IPS-20b (cell line): ENCODE data around the gene ZNF423.

Experiments
- H3K27ac ChIP-seq: one replicate; pipeline ENCODE4 v1.5.1; 2013; ENCODE audit warnings: low read length
- H3K27me3 ChIP-seq: 2 replicates; pipeline ENCODE4 v1.6.1; 2013; ENCODE audit warnings: mild to moderate bottlenecking, low read length, inconsistent platforms; ENCODE audit not compliant: insufficient read depth
- H3K36me3 ChIP-seq: 2 replicates; pipeline ENCODE4 v1.6.1; 2013; ENCODE audit warnings: low read depth, mild to moderate bottlenecking, inconsistent platforms, low read length, moderate library complexity; ENCODE audit not compliant: insufficient read depth
- H3K4me1 ChIP-seq: 2 replicates; pipeline ENCODE4 v1.6.1; 2013; ENCODE audit warnings: mild to moderate bottlenecking, control low read depth, inconsistent platforms, low read length, moderate library complexity; ENCODE audit not compliant: insufficient read depth
- H3K4me3 ChIP-seq: 2 replicates; pipeline ENCODE4 v1.5.1; 2013; ENCODE audit warnings: mild to moderate bottlenecking, low read length, inconsistent platforms
- H3K9ac ChIP-seq: 2 replicates; pipeline ENCODE4 v1.6.1; 2013; ENCODE audit warnings: low read depth, mild to moderate bottlenecking, inconsistent platforms, low read length, moderate library complexity
- H3K9me3 ChIP-seq: 2 replicates; pipeline ENCODE4 v1.6.1; 2013; ENCODE audit warnings: mild to moderate bottlenecking, low read depth, low read length, inconsistent platforms; ENCODE audit not compliant: insufficient read depth

Gene ZNF423

GRCh38 chr16:49816875-49817274 is 39.0 kb downstream of the ZNF423 start:
- peaks cover 21% of the 10 kb centered on the region for H3K4me1 ChIP-seq
- H3K27ac ChIP-seq = no peak overlapping the region
- no peak overlapping the region for H3K9ac ChIP-seq
- no peaks in the 10 kb centered on the region for H3K27me3 ChIP-seq
- peaks cover 10% of the 10 kb centered on the region; the same call in 1 of the 2 replicates for H3K36me3 ChIP-seq
- no peak overlapping the region for H3K4me3 ChIP-seq
- no peaks in the 10 kb centered on the region for H3K9me3 ChIP-seq

DNA sequence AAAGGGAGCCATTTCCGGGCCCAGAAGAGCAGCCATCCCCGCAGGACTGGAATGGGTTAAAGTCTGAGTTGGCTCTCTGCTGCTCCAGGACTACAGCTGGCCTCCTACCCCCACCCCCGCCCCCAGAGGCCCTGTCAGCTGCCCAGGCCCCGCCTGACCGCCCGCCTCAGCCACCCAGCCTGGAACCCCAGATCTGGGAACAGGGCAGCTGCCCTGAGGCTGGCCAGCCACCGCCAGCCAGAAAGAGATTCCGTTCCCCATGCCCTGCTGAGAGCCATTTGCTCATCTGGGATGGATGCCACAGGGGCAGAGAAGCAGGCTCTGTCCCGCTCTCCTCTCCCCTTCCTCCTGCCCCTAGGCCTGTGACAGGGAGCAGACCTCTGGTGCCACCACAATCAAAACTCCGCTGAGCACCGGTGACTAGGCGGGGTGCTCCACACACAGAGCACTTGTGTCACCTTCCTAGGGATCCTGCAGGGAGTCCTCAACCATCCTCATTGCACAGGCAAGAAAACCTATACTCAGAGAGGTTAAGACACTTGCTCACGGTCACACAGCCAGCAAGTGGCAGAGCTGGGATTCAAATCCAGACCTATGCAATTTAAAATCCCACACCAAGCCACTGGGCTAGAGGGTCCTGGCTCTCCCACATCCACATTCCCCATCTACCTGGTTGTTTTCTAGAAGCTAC is 44.1 kb downstream of the ZNF423 start:
- Histone ChIP-seq H3K9me3 (no peaks in the 10 kb centered on the region), H3K4me3 (no peak overlapping the region), H3K27me3 (no peaks in the 10 kb centered on the region), H3K27ac (no peak overlapping the region), H3K4me1 (peaks cover 13% of the 10 kb centered on the region), H3K9ac (no peak overlapping the region), H3K36me3 (no peaks in the 10 kb centered on the region)

- H3K9ac ChIP-seq = no peak overlapping the region
- no peaks in the 10 kb centered on the region for H3K9me3 ChIP-seq
- no peak overlapping the region for H3K27ac ChIP-seq
- H3K36me3 ChIP-seq = no peaks in the 10 kb centered on the region
- H3K4me1 ChIP-seq = peaks cover 13% of the 10 kb centered on the region
- H3K4me3 ChIP-seq = no peak overlapping the region
- H3K27me3 ChIP-seq = no peaks in the 10 kb centered on the region
These were observed 45.1 kb downstream of the ZNF423 start for GRCh38 chr16:49810831-49811230.

- no peak overlapping the region for H3K4me3 ChIP-seq
- H3K9ac ChIP-seq = no peak overlapping the region
- no peaks in the 10 kb centered on the region for H3K9me3 ChIP-seq
- H3K36me3 ChIP-seq = no peaks in the 10 kb centered on the region
- H3K27ac ChIP-seq = no peak overlapping the region
- H3K4me1 ChIP-seq = peaks cover 13% of the 10 kb centered on the region
- H3K27me3 ChIP-seq = no peaks in the 10 kb centered on the region
These were observed 46.4 kb downstream of the ZNF423 start for GRCh38 chr16:49809561-49809960.

- Histone ChIP-seq H3K27me3 (no peaks in the 10 kb centered on the region), H3K9ac (no peak overlapping the region), H3K9me3 (no peaks in the 10 kb centered on the region), H3K4me3 (no peak overlapping the region), H3K36me3 (no peaks in the 10 kb centered on the region), H3K4me1 (peaks cover 13% of the 10 kb centered on the region), H3K27ac (no peak overlapping the region)
These were observed 46.9 kb downstream of the ZNF423 start for GRCh38 chr16:49809062-49809461.

GRCh38 chr16:49806446-49806845 is 49.5 kb downstream of the ZNF423 start:
- Histone ChIP-seq H3K4me1 (no peaks in the 10 kb centered on the region; the same call in 1 of the 2 replicates), H3K27ac (no peak overlapping the region), H3K4me3 (no peak overlapping the region), H3K27me3 (no peaks in the 10 kb centered on the region), H3K36me3 (no peaks in the 10 kb centered on the region), H3K9me3 (no peaks in the 10 kb centered on the region), H3K9ac (no peak overlapping the region)

GRCh38 chr16:49801290-49801689 is 54.6 kb downstream of the ZNF423 start:
- Histone ChIP-seq H3K9me3 (no peaks in the 10 kb centered on the region), H3K4me3 (no peak overlapping the region), H3K36me3 (no peaks in the 10 kb centered on the region), H3K4me1 (peaks cover 7% of the 10 kb centered on the region), H3K27me3 (no peaks in the 10 kb centered on the region), H3K9ac (no peak overlapping the region), H3K27ac (no peak overlapping the region)

DNA sequence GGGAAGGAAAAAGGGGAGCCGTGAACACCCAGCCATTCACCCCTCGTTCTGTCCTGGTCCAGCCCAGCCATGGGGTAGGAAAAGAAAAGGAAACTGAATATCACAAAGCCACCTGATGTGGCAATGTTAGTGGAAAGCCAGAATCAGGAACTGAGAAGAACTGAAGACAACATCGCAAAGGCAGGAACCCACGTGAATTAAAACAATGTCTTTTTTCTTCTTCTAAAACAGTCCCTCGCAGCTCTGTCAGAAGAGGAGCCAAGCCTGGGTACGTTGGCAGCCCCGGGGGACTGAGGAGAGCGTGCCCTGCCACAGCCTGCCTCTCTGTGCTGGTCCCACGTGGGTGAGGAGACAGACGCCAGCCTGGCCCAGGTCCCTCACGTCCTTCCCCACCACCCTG is 55.0 kb downstream of the ZNF423 start:
- H3K9ac ChIP-seq = no peak overlapping the region
- H3K27me3 ChIP-seq = no peaks in the 10 kb centered on the region
- H3K4me1 ChIP-seq = peaks cover 7% of the 10 kb centered on the region
- no peak overlapping the region for H3K27ac ChIP-seq
- H3K36me3 ChIP-seq = no peaks in the 10 kb centered on the region
- no peak overlapping the region for H3K4me3 ChIP-seq
- no peaks in the 10 kb centered on the region for H3K9me3 ChIP-seq

GRCh38 chr16:49800441-49800840 is 55.5 kb downstream of the ZNF423 start:
- Histone ChIP-seq H3K36me3 (no peaks in the 10 kb centered on the region), H3K27ac (no peak overlapping the region), H3K9me3 (no peaks in the 10 kb centered on the region), H3K27me3 (no peaks in the 10 kb centered on the region), H3K9ac (no peak overlapping the region), H3K4me3 (no peak overlapping the region), H3K4me1 (peaks cover 8% of the 10 kb centered on the region)

DNA sequence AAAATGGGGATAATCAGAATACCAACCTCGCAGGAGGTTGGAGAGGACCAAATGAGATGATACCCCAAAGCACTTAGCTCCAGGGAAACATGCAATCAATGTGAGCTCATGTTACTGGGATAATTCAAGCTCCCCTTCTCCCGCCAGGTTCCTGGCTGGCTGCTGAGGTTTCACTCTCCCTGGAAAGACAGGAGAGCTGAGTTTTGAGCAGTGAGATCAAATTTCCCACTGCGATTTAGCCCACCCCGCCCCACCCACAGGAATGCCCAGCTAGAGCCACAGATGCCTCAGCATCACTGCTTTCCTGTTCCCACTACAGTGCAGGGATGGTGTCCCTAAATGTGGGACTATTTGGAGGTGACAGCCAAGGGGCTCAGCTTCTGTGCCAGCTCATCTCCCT is 56.7 kb downstream of the ZNF423 start:
- Histone ChIP-seq H3K9ac (peak overlapping the region; percentile 12; the same call in 1 of the 2 replicates), H3K27me3 (no peaks in the 10 kb centered on the region), H3K4me1 (peaks cover 11% of the 10 kb centered on the region), H3K4me3 (no peak overlapping the region), H3K36me3 (no peaks in the 10 kb centered on the region), H3K27ac (no peak overlapping the region), H3K9me3 (no peaks in the 10 kb centered on the region)

DNA sequence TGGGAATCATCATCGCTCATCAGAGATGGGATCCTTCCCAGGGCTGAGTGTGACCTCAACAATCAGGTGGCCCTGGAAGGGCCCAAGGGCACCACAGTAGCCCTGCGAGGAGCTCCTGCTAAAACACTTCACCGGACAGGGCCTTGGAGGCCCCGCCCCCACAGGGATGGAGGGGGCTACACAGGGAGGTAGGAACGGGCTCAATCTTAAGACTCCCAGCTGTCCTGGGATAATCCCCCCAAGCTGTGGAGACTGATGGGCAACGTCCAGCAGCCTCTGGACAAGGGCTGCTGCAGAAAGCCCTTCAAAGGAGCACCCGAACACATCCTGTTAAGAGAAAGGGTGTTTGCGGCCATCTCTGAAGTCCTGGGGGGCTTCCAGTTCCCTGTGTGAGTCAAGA is 60.4 kb downstream of the ZNF423 start:
- no peaks in the 10 kb centered on the region for H3K9me3 ChIP-seq

DNA sequence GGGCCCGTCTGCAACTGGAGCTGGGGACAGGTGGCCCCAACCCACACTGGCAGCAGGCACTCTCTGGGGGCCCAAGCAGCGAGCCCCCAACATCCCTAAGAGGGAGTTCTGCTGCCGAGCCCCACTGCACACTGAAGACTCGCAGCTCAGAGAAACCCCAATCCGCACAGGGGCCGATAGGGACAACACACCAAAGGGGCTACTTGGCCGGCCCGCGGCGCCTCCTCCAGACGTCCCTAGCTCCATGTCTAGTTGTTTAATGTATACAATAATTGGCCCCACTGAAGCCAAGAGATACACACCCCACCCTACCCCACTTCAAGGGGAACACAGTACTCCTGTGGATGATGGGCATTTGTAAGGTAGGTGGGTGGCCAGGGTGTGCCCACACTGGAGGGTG is 62.7 kb downstream of the ZNF423 start:
- Histone ChIP-seq H3K27ac (no peak overlapping the region), H3K9ac (no peak overlapping the region), H3K4me1 (peaks cover 8% of the 10 kb centered on the region; the same call in 1 of the 2 replicates), H3K4me3 (no peak overlapping the region), H3K36me3 (0 out of 2 replicates have a peak, but pooled peaks cover 5% of the 10 kb centered on the region), H3K27me3 (no peaks in the 10 kb centered on the region), H3K9me3 (no peaks in the 10 kb centered on the region)

More for the DNA sequence above, 60.4 kb downstream of the ZNF423 start:
- Histone ChIP-seq H3K9ac (no peak overlapping the region), H3K4me3 (no peak overlapping the region), H3K27ac (no peak overlapping the region), H3K27me3 (no peaks in the 10 kb centered on the region), H3K36me3 (no peaks in the 10 kb centered on the region), H3K4me1 (peaks cover 11% of the 10 kb centered on the region)
